NCI-H2196 treated with DMSO at 0.1 percent for 48 hours (cell line): Measurements from ENCODE around the gene TMEM184A.
A peak's percentile ranks its signal among the peaks of the same experiment; 100 is the strongest.

Source experiments
- DNase-seq: peaks from one replicate; lab custom pipeline; 2025; ENCODE audit not compliant: unreplicated experiment; lab: John Stamatoyannopoulos, UW

TMEM184A gene

GRCh38 chr7:1505731-1506550 is 50.1 kb downstream of the TMEM184A start:
- DNase-seq = no peak

DNA sequence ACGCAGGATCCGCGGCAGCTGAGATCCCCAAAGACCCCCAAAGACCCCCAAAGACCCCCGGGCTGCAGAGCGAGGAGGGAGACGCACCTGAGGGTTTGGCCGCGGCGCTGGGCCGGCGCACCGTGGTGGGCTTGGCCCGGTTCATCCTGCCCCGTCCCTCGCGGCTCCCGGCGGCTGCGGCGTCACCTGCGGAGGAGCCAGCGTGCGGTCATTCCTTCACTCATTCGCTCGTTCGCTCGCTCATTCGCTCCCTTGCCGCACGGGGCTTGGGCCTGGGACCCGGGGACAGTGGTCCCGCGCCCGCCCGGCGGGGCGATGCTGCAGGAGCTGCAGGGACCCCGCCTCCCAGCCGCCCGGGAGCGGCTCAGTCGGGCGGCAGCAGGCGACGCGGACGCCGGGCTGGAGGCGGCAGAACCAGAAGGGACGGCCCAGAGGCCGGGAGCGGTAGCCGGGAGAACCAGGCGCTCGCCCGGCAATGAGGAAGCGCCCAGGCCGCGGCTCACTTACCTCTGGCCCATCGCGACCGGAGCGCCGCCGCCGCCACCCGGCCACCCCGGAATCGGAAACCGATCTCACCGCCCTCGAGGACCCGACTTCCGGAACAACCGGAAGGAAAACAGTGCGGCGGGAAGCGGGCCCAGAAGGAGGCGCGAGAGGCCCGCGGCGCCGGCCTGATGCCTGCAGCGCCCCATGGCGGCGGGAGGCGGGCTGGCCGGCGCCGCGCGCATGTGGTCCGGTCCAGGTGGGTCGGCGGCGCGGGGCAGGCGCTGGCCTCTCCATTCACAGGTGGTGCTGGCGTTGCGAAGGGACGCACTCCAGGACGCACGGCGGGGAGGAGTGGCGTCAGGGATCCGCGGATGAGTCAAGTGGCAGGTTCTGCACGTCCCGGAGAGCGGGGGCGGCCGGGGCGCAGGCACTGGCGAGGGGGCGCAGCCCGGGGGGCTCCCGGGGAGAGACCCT is 51.9 kb downstream of the TMEM184A start, which contains the start of gene INTS1:
TSS of gene INTS1 (minus strand) at position 574 of the 960 bp plus-strand sequence. CDS start at position 145, 429 bp downstream.
- peak; percentile 94 for DNase-seq

GRCh38 chr7:1503390-1503789 is 52.6 kb downstream of the TMEM184A start:
- DNase-seq = no peak

DNA sequence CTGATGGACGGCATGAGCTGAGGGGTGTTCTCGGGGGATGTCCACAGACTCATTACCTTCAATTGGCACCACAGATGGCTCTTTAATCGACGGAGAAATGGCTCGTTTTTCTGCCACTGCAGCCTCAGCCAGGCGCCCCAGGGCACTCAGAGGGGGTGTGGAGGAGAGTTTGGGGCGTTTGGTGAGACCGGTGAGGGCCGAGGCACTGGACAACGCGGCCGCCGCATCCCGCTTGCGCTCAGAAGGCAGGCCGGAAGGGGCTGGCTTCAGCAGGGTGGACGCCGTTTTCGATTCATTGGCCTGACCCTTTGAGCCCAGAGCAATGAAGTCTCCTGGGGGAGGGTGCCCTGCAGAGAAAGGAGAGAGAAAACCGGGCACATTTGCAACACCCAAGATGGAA is 53.2 kb downstream of the TMEM184A start:
- no peak for DNase-seq

DNA sequence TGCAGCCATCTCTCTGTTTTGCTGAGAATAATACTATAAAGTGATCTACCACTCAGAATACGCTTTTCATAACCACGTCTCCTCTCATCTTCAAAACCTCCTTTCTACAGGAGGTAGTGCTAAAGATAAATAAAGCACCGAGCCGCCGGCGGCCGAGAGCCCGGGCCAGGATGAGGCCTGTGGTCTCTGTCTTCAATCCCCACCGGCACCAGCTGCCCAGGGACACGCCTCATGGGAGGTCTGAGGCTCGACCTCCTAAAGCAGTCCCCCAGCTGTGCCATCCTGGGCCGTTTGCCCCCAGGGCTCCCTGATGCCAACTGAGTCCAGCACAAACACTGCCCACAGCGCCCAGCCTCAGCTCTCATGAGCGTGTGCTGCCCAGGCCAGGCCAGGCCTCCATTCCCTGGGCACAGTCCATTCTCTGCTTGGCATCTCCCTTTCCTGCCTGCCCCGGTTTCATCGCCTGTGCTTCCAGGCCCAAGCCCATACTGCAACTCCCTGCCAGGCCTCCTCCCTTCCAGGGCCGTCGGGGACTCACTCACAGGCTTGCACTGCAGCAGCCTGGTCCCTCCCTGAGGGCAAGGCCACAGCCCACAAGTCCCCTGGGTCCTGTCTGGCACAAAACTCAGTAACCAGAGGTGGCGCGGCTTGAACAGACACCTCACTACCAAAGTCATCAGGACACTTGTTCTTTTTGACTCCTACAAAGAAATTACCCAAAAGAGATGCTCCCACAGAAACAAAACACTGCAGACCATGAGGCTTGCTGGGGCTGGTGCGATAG is 54.3 kb downstream of the TMEM184A start:
- no peak for DNase-seq

DNA sequence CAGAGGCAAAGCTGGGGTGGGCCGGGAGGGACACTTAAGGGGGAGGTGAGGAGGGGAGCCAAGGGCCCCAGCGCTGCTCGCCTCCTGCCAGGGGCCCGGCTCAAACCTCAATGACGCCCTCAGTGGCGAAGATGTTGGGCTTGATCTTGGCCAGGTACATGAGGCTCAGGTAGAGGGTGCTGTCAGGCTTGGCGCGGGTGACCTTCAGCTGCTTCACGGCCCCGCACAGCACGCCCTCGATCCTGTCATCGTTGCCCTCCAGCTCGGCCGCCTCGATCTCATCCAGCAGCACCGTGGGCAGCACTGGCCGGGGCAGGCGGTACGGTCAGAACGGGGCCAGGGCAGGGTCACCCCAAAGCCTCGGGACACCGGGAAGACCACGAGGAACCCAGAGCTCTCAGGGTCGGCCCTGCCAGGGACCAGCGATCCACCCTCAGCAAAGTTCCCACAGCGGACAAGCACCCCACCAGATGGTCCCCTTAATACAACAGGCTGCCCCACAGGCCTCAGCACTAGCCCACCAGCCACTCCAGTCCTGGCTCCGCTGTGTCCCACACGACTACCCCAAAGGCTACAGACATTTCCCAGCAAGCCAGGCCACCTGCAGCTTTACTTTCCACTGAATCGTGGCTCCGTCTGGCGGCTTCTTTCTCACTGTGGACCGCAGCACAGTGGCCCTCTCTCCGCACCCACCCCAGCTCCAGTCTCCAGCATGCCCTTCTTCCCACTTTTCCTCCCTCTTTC is 55.8 kb downstream of the TMEM184A start:
- DNase-seq = no peak

DNA sequence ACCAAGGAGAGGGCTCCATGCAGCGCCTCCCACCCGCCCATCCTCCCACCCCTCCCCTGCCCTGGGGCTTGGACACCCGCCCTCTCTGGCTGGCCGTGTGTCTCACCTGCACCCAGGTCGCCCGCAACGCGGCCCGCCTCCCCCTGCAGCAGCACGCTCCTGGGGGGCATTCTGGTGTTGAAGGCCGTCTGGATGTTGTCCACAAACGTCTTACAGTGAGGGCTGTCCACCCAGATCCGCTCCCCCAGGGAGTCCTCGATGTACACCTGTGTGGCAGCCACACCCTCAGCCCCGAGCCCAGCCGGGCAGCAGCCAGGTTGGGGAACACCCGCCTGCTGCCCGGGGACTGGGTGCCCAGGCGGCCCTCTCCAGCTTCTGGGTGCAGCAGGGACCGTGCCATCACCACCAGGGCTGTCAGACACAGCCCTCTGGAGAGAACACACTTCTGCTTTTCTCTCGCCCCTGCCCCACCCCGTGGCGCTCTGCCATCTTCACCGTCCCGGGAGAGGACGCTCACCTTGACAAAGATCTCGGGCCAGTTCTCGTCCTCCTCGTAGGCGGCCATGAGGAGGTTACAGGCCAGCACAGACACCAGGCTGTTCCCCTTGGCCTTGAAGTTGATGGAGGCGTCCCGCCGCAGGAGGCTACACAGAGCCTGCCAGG is 56.5 kb downstream of the TMEM184A start:
- DNase-seq = no peak

DNA sequence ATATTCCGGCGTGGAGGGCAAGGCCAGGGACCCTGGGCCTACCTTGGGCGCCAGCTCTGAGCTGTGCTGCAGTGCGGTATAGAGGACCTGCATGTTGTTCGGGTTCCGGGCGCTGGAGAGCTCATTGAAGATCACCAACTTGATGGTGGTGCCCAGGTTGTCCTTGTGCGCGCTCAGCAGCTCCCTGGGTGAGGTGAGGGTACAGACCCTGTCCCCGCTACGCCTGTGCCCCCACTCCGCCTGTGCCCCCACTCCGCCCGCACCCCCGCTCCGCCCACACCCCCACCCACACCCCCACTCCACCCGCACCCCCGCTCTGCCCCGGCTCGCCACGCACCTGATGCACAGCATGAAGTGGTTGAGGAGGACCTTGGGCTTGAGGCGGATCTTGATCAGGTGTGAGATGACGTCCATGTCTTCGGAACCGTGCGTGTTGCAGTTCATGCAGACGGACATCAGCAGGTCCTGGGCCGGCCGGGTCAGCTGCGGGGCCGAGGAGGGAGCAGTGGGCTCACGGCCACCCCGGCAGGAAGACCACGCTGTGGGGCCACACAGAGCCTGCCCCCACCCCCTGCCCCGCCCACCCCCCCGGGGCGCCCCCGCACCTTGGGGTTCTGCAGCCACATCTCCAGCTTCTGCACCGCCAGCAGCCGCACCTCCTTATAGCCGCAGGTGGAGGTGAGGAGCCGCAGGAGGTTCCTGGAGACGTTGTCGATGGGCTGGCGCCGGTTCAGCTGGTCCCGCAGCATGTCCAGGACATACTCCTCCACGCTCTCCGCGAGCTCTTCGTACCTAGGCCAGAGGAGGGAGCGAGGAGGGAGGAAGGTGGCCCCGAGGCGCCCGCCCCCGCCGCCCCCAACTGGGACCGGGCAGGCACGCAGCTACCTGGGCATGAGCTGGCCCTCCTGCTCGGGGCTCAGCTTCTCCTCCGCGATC is 57.4 kb downstream of the TMEM184A start:
- DNase-seq = no peak

DNA sequence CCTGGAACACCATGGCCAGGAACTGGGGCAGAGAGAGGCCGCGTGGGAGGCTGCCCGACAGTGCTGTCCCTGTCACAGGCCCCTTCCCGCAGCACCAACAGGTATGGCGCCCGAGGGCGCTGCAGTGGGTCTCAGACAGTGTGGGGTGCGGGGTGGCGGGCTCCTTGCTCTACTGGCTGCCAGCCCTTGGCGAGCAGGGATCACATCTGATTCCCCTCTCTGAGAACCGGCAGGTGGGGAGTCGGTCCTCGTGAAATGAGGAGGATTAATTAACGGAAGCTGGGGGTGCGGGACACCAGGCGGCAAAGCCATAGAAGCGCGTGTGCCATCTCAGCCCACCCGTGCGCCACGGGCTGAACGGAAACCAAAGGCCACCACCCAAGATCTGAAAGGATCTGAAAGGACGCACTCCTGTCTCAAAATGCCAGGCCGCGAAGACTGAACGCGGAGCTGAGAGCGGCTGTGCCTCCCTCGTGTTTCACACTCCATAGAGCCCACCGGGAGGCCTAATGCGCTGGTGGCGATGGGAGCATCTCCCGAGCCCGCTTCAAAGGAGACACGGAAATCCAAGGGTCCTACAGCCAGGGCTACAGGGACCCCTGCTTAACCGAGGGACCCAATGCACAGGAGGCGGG is 58.6 kb downstream of the TMEM184A start:
- DNase-seq = no peak

- no peak for DNase-seq
These were observed 59.3 kb downstream of the TMEM184A start for GRCh38 chr7:1496531-1497292.

- DNase-seq = no peak
These were observed 60.3 kb downstream of the TMEM184A start for GRCh38 chr7:1495564-1496242.

DNA sequence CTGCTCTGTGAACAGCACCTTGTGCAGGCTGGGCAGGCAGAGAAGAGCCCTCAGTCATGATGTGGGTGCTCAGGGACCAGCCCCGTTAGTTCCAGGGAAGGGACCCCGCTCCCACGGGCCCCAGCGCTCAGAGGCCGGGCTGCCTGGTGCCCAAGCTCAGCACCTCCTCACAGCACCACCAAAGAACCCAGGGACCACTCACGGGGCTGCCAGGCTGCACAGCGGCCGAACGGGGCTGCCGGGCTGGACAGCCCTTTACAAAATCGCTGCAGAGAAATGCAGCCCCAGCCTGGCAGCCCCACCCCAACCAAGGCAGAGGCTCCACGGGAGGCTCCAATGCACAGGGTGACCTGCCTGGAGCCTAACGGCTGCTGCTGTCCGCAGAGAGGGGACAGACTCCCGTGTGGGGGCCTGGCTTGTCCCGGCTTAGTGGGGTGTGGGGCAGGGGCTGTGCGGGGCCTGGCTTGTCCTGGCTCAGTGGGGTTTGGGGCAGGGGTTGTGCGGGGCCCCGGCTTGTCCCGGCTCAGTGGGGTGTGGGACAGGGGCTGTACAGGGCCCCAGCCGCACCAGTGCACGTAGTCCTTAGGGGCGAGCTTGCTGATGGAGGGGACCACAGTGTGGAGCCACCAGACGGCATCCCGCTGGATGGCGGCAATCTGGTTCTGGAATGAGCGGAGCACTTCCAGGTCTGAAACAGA is 61.0 kb downstream of the TMEM184A start:
- DNase-seq = no peak

GRCh38 chr7:1494447-1494846 is 61.6 kb downstream of the TMEM184A start:
- DNase-seq = no peak

DNA sequence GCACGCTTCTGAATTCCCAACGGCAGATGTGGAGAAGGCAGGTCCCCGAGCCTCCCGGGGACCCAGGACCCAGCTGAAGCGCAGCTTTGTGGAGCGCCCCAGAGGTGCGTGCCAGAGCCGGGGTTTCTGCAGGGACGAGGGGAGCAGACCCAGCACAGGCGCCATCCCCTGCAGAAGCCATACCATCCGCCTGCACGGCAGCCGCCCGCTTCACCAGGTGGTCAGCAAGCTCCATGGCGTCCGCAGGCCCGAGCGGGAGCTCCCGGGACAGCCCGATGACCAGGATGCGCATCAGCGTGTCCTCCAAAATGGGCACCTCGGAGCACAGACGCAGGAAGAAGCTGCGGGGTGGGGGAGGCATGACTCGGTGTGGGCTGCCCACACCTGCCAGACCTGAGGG is 62.4 kb downstream of the TMEM184A start:
- no peak for DNase-seq

- DNase-seq = no peak
These were observed 62.9 kb downstream of the TMEM184A start for GRCh38 chr7:1493129-1493528.

DNA sequence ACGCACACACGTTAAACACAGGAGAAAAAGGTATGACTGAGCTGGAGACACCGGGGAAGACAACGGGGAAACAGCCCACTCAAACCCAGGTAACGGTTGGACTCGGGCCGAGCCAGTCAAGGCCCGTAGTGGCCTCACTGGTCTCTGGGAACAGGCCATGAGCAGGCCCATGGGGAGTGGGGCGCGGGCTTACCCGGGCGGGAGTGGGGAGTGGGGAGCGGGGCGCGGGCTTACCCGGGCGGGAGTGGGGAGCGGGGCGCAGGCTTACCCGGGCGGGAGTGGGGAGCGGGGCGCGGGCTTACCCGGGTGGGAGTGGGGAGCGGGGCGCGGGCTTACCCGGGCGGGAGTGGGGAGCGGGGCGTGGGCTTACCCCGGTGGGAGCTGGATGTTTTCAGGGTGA is 63.4 kb downstream of the TMEM184A start:
- no peak for DNase-seq
